Lung (tissue), 12 donors: ENCODE measurements around the gene RIC3. TPM values are rescaled to one million over a fixed set of nuclear protein-coding genes. Genes with fewer than 3 reads are reported as not detected.

Source experiments
- ATAC-seq: fragments of 200-7000 bp; cut with Tn5 transposase; one replicate; pipeline ENCODE4 v1.9.1; 2020; ENCODE audit warnings: moderate number of reproducible peaks; ENCODE audit not compliant: insufficient read depth, low FRiP score
- DNase-seq, 3 donors: peaks; one replicate each; pipeline ENCODE4 v3.0.0-alpha.2; 2013 to 2017
- H3K27ac ChIP-seq, 2 donors: one replicate each; pipeline ENCODE4 v1.5.1; 2013; ENCODE audit warnings: mild to moderate bottlenecking in 2 of 2, moderate library complexity in 2 of 2, control low read depth in 1 of 2, inconsistent platforms in 1 of 2, low read depth in 1 of 2, low read length in 1 of 2
- H3K27me3 ChIP-seq, 3 donors: one replicate each; pipeline ENCODE4 v1.5.1; 2013; ENCODE audit warnings: low read length in 2 of 3; ENCODE audit not compliant: control insufficient read depth in 3 of 3, insufficient read depth in 3 of 3
- H3K36me3 ChIP-seq, 4 donors: one replicate each; pipeline ENCODE4 v1.5.1; 2013; ENCODE audit warnings: low read length in 4 of 4, mild to moderate bottlenecking in 1 of 4, moderate library complexity in 1 of 4; ENCODE audit not compliant: control insufficient read depth in 4 of 4, insufficient read depth in 4 of 4
- H3K4me1 ChIP-seq, 5 donors: one replicate each; pipeline ENCODE4 v1.5.1; 2013; ENCODE audit warnings: low read length in 5 of 5, mild to moderate bottlenecking in 2 of 5, moderate library complexity in 1 of 5; ENCODE audit not compliant: control insufficient read depth in 5 of 5, insufficient read depth in 5 of 5
- H3K4me3 ChIP-seq: one replicate; pipeline ENCODE4 v1.5.1; 2013; ENCODE audit warnings: mild to moderate bottlenecking, control low read depth, moderate library complexity
- H3K9ac ChIP-seq, 2 donors: one replicate each; pipeline ENCODE4 v1.5.1; 2013; ENCODE audit warnings: low read length in 2 of 2, control low read depth in 1 of 2; ENCODE audit not compliant: insufficient read depth in 1 of 2
- H3K9me3 ChIP-seq, 4 donors: one replicate each; pipeline ENCODE4 v1.5.1; 2013; ENCODE audit warnings: low read length in 3 of 4, mild to moderate bottlenecking in 1 of 4, moderate library complexity in 1 of 4; ENCODE audit not compliant: control insufficient read depth in 4 of 4, insufficient read depth in 3 of 4
- WGBS, 2 donors: extraction: QIAGEN DNeasy Blood & Tissue Kit; methylation state at CpG; one replicate each; pipeline ENCODE4 v1.1.7; 2013; 5-methylcytosine and 5-hydroxymethylcytosine counted together
- polyA plus RNA-seq, 2 donors: library from polyadenylated mRNA; stranded (reverse); fragments of 200-250 nt; gene quantifications; one replicate each; pipeline ENCODE4 v1.2.1, GENCODE V29; 2013
- total RNA-seq, 2 donors: library from RNA; depleted of rRNA in 1 of 2; stranded (reverse); fragments of >200 nt in 1 of 2; gene quantifications; one replicate each; pipeline ENCODE4 v1.2.1, GENCODE V29; 2014 to 2021
- TF ChIP-seq, protein P1 (sequence below): IDR thresholded peaks from 2 replicates; pipeline ENCODE4 v1.5.1; 2012; ENCODE audit warnings: mild to moderate bottlenecking; ENCODE audit errors: control extremely low read depth, extremely low read depth
- donor health status: control.
- donor health status: control.
- donor health status: Bipolar disorder and iron deficiency.
- donor health status: healthy.
- donor health status: DM: yes; HTN: yes; CAD: no.

Gene RIC3
- total and polyA plus RNA-seq, 4 donors: 2.0 to 10.2 (median 9.7) TPM

DNA sequence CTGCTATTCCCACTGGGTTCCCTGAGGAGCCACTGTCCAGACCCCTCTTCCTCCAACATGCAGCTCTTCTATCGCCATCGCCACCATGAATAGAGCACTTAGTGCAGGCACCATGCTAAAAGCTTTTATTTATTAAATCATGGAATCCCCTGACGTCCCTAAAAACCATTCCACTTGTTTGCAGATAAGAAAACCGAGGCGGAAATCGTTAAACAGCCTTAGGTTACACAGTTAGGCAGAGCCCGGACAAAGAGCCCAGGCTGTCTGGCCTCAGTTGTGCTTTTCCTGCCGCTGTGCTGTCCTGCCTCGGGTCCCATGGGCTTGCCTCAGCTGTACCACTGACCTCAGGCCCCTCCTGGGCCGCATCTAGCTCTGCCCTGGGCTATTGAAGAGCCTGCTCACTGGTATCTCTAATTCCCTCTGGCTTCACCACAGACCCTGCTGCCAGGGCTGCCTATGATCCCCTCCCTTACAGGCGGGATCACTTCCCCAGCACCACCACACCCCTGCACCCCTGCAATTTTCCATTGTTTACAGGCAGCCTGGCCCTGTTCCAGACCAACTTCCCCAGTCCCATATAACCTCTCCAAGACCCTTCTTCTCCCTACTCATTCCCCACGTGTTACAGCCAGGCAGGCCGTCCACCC, 100.8 kb downstream of the RIC3 start:
- Histone ChIP-seq H3K9ac (no peak overlapping the region), H3K27me3 (peaks cover 0 to 3% (median 0%) of the 10 kb centered on the region in 3 donors), H3K27ac (peak overlapping the region in 1 of 2 donors; percentile 79), H3K36me3 (no peaks in the 10 kb centered on the region), H3K4me3 (no peak overlapping the region), H3K4me1 (peaks cover 3 to 34% (median 10%) of the 10 kb centered on the region in 5 donors), H3K9me3 (no peaks in the 10 kb centered on the region)
- TF ChIP-seq, protein P1, sequence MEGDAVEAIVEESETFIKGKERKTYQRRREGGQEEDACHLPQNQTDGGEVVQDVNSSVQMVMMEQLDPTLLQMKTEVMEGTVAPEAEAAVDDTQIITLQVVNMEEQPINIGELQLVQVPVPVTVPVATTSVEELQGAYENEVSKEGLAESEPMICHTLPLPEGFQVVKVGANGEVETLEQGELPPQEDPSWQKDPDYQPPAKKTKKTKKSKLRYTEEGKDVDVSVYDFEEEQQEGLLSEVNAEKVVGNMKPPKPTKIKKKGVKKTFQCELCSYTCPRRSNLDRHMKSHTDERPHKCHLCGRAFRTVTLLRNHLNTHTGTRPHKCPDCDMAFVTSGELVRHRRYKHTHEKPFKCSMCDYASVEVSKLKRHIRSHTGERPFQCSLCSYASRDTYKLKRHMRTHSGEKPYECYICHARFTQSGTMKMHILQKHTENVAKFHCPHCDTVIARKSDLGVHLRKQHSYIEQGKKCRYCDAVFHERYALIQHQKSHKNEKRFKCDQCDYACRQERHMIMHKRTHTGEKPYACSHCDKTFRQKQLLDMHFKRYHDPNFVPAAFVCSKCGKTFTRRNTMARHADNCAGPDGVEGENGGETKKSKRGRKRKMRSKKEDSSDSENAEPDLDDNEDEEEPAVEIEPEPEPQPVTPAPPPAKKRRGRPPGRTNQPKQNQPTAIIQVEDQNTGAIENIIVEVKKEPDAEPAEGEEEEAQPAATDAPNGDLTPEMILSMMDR: no peak
- DNase-seq (peak in 2 of 3 donors; percentile 38 to 54), ATAC-seq (no peak)
- 71 to 73% methylated on average over 13 of the region's 13 CpGs for WGBS, 2 donors

DNA sequence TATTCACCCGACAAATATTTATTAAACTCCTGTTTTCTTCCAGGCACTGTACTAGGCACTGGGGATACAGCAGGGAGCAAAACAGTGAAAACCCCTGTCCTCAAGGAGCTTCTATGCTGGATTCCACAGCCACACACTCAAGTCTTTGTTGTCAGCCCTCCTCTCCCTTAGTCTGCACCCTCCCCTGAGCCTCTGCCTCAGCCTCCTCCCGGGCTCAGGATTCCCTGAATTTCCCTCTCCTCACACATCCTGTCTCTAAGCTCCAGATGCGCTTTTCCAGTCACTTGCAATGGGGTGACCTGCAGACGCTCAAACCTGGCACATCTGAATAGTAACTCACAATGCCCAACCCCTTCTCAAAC, 101.3 kb downstream of the RIC3 start:
- DNase-seq: no peak
- peaks cover 3 to 39% (median 15%) of the 10 kb centered on the region in 5 donors for H3K4me1 ChIP-seq
- H3K4me3 ChIP-seq: no peak overlapping the region
- no peak overlapping the region for H3K9ac ChIP-seq
- 92 to 94% methylated on average over 4 of the region's 4 CpGs for WGBS, 2 donors
- H3K27ac ChIP-seq: no peak overlapping the region
- no peaks in the 10 kb centered on the region for H3K36me3 ChIP-seq
- peaks cover 0 to 3% (median 0%) of the 10 kb centered on the region in 3 donors for H3K27me3 ChIP-seq
- H3K9me3 ChIP-seq: no peaks in the 10 kb centered on the region
- TF ChIP-seq, protein P1: no peak
- no peak for ATAC-seq

DNA sequence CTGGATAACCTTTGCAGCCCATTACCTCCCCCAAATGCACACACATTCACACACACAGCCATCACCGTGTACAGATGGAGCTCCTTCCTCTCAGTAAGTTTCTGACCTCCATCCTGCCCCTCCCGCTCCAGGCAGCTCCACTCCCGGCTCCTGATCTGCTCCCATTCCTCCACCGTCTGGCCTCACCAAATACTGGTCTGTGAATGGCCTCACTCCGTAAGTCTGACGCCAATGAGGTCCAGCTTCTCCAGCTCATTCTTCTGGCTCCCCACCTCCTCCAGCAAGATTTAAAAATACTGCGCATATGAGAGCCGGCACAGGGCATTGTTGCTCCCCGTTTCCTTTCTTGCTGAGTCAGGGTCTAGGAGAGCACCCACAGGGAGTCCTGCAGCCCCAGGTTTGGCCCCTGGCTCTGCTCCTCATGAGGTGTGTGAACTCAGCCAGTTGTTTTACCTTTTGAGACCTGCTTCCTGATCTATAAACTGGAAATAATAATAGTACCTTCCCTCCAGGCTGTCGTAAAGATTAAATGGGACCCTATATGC, 101.8 kb downstream of the RIC3 start:
- 63 to 70% methylated on average over 10 of the region's 10 CpGs for WGBS, 2 donors
- Histone ChIP-seq H3K4me3 (no peak overlapping the region), H3K27ac (peak overlapping the region in 1 of 2 donors; percentile 5), H3K4me1 (peaks cover 7 to 45% (median 18%) of the 10 kb centered on the region in 5 donors), H3K27me3 (peaks cover 0 to 3% (median 0%) of the 10 kb centered on the region in 3 donors), H3K9me3 (no peaks in the 10 kb centered on the region), H3K9ac (no peak overlapping the region), H3K36me3 (no peaks in the 10 kb centered on the region)
- DNase-seq: no peak
- TF ChIP-seq, protein P1: no peak
- no peak for ATAC-seq
